GM10266 (cell line): ENCODE data around the gene OR51A2.

Experiments
- DNase-seq: peaks from one replicate; pipeline ENCODE4 v3.0.0; 2012; ENCODE audit errors: extremely low spot score
- CTCF ChIP-seq: IDR thresholded peaks from 2 replicates; pipeline ENCODE4 v1.5.1; 2012; ENCODE audit warnings: mild to moderate bottlenecking, low read depth; ENCODE audit not compliant: control insufficient read depth, insufficient read depth; ENCODE audit errors: missing control alignments

Gene OR51A2

GRCh38 chr11:4962816-4963215 lies 7.3 kb upstream of the OR51A2 start:
- no peak for DNase-seq
- TF ChIP-seq CTCF: no peak

GRCh38 chr11:4960877-4961276 lies 5.4 kb upstream of the OR51A2 start:
- no peak for DNase-seq
- TF ChIP-seq CTCF: no peak

- no peak for DNase-seq
- TF ChIP-seq CTCF: no peak
These were observed 1.9 kb upstream of the OR51A2 start for GRCh38 chr11:4957396-4957795.

GRCh38 chr11:4947505-4947904 lies 8.0 kb downstream of the OR51A2 start, which contains the start of gene OR51A4:
Gene OR51A4, minus strand, starts transcription at chr11:4947605. Its CDS starts 505 bp downstream, at chr11:4947100.
- TF ChIP-seq CTCF: no peak
- DNase-seq: no peak

- no peak for TF ChIP-seq CTCF
- no peak for DNase-seq
These were observed 18.8 kb downstream of the OR51A2 start for GRCh38 chr11:4936745-4937144.

- no peak for DNase-seq
- TF ChIP-seq CTCF: no peak
These were observed 22.8 kb downstream of the OR51A2 start for GRCh38 chr11:4932751-4933150.

GRCh38 chr11:4926608-4927007 lies 28.9 kb downstream of the OR51A2 start:
- TF ChIP-seq CTCF: no peak
- DNase-seq: no peak
